GM12874 (cell line): ENCODE measurements around the gene MALAT1.

Source experiments
- TF ChIP-seq, protein P1 (sequence below): IDR thresholded peaks from 2 replicates; pipeline ENCODE4 v1.5.1; 2011; ENCODE audit warnings: low read depth, mild to moderate bottlenecking, control low read depth, low read length, moderate library complexity; ENCODE audit not compliant: insufficient read depth

MALAT1 gene

DNA sequence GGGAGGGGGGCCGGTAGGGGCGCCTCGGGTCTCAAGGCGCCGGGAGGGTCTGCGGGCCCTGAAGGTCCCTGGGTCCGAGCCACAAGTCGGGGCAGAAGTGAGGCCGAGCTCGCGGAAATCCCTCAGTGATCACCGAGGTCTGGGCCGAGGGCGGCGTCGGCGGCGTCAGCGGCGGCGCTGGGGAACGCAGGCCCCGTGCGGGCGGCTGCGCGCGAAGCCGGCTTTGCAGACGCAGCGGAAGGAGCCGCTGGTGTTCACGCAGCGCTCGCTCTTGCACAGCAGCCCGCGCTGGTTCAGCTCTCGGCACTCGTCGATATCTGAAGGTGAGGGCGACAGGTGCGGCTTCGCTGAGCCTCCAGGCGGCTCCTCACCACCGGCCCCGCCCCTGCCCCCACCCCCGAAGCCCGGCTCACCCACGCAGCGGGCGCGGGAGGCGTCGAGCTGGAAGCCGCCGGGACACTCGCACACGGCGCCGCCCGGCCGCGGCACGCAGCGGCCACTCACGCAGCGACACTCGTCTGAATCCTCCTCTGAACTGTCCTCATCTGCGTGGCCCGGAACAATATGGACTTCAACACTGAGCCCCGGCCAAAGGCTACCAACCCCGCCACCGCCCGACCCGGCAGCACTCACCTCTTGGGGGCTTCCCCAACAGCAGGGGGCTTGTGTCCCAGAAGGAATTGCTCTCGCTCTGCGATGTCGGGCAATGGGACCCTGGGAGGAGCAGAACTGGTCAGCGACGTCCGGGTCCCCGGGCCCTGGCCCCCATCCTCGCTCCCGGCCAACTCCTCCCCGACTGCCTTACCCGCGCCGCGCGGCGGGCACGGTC, 40.3 kb downstream of the MALAT1 start:
- TF ChIP-seq, protein P1, sequence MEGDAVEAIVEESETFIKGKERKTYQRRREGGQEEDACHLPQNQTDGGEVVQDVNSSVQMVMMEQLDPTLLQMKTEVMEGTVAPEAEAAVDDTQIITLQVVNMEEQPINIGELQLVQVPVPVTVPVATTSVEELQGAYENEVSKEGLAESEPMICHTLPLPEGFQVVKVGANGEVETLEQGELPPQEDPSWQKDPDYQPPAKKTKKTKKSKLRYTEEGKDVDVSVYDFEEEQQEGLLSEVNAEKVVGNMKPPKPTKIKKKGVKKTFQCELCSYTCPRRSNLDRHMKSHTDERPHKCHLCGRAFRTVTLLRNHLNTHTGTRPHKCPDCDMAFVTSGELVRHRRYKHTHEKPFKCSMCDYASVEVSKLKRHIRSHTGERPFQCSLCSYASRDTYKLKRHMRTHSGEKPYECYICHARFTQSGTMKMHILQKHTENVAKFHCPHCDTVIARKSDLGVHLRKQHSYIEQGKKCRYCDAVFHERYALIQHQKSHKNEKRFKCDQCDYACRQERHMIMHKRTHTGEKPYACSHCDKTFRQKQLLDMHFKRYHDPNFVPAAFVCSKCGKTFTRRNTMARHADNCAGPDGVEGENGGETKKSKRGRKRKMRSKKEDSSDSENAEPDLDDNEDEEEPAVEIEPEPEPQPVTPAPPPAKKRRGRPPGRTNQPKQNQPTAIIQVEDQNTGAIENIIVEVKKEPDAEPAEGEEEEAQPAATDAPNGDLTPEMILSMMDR = no peak

DNA sequence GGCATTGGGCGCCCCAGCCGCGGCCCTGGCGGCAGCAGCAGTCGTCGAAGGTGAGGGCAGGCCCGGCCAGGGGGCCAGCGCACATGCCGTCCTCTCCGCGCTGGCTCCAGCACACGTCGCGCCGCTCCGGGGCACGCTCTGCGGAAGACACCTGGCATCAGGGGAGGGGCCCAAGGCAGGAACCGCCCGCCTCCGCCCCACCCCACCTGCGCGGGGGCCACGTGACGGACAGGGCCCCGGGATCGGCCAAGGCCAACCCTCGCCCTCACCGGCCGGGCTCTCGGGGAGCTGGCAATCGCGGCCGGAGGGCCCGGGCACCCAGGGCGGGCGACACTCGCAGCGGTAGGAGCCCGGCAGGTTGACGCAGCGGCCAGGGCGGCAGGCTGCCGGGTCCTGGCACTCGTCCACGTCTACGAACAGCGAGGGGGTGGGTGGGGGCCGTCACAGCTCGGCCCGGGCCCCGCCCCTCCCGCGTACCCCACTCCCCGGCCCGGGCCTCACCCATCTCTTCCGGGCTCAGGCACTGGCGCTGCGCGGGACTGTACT, 41.0 kb downstream of the MALAT1 start:
- TF ChIP-seq, protein P1 = no peak

DNA sequence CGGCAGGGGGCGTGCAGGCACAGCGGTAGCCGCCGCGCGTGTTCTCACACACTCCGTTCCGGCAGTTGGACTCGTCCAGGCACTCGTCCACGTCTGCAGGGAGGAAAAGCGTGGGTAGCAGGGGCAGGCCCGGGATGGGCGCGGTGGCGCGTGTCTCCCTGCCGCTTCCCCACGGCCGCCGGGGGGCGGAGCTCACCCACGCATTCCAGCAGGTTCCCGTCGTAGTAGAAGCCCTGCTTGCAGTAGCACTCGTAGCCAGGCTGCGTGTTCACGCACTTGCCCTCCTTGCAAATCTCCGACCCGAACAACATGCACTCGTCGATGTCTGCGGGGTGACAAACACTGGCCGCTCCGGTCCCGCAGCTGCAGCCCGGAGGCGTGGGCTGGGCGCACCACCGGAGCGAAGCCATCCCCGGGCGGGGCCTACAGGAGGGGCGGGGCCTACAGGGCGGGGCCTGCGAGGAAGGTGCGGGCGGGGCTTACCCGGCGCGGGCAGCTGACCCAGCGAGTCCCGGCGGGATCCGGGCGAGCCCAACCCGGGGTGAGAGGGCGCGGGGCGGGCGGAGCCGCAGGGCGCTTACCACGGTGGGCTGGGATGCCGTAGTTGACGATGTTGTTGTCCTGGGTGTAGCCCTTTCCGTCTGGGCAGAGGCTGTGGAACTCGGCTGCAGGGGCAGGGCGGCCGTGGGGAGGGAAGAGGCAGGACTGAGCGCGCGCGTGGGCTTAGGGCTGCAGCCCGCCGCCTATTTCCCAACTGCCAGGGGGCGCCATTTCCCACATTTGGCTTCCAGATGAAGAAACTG, 41.6 kb downstream of the MALAT1 start:
- TF ChIP-seq, protein P1 = peak; percentile 87

DNA sequence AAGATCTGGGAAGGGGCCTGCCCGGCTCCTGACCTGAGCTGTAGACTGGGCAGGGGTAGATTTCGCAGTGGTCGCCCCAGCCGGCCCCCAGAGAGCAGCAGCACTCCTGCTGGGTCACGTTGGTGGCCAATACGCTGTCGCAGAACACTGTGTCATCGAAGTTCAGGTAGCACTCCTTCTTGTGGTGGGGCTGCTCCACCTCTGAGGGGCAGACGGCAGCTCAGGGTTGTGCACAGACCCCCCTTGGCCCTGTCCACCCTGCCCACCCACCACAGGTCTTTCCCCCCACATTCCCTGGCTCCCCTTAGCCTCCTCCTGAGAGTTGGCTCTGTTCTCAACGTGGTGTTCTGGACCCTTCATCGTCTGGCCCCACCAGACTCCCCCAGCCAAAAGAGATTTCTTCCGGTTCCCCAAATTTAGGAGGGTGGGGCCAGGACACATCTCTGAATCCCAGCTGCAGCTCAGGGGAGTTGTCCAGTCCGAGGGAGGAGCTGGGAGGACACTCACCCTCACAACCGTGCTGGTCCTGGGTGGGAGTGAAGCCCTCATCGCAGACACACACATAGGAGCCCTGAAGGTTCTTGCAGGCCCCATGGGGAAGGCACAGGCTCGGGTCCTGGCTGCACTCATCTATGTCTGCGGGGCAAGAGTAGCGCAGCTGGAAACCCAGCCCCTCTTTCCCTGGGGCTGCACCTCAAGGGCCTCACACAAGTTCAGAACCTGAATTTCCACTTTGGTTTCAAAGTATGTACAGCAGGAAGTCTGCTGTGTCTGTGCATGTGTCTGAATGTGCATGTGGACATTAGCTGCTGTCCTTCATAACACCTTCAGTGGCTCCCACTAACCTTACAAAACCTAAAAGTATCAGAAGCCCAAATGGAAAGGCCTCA, 42.5 kb downstream of the MALAT1 start:
- TF ChIP-seq, protein P1 = no peak

DNA sequence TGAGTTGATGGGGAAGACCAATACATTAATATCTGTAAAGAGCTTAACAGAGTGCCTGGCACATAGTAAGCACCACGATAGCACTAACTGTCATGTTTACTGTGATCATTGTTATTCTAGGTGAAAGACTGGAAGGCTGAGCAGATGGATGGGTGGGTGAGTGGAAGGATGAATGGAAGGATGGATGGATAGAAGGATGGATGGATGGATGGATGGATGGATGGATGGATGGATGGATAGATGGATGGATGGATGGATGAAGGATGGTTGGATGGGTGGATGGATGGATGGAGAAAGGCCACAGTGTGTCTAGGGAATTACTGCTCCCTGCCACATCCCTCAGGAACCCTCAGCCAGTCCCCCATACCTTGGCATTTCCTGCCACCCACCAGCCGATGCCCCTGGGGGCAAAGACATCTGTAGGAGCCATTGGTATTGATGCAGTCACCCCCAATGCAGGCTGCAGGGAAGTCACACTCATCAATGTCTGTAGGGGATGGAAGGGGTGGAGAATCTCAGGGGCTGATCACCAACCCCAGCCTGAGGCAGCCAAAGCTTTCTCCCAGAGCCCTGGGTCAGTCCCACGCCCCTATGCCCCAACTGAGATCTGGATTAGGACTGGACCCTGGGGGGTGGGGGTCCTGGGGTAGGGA, 44.0 kb downstream of the MALAT1 start:
- TF ChIP-seq, protein P1 = no peak

DNA sequence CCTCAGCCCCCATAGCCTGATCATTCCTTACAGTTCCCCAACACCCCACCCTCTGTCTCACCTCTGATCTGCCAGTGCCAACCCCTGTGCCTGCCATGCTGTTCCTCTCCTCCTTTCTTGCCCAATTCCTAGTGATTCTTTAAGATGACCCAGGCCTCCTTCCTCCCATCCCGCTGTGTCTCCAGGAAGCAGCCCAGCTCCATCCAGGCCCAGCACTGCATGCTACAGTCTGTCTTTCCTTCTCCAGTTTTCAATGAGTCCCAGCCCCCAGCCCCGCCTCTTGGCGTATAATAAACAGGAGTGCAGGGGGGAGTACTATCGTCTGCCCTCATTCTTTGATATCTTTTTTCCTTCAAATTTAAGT, 47.0 kb downstream of the MALAT1 start:
- TF ChIP-seq, protein P1 = no peak
